ENCODE results near the gene LRBA. TPM values are rescaled to one million over a fixed set of nuclear protein-coding genes. Genes with fewer than 3 reads are reported as not detected.
A peak's percentile ranks its signal among the peaks of the same experiment; 100 is the strongest.

The LRBA gene
- total and polyA plus RNA-seq, 9 of the 15 experiments (the other 6 are each of a cell fraction or from before 2014, with no cell fraction given): 24.2 to 88.7 (median 59.7) TPM

GRCh38 chr4:150218447-150218846 lies 796.6 kb downstream of the LRBA start:
- Histone ChIP-seq H3K9me1 (ENCODE audit: control insufficient read depth, insufficient read depth, low read length) (no peaks in the 10 kb centered on the region), H3K9ac (ENCODE audit: insufficient read depth in 1 of 2, low read depth in 2 of 2, low read length in 2 of 2) (no peak overlapping the region), H2AFZ (ENCODE audit: low read depth, low read length) (no peak overlapping the region), H3K79me2 (ENCODE audit: control insufficient read depth, insufficient read depth, low read length) (no peaks in the 10 kb centered on the region), H4K20me1 (replicated peaks; ENCODE audit: control insufficient read depth, insufficient read depth, low read length) (no peaks in the 10 kb centered on the region), H3K9me3 (replicated peaks; ENCODE audit: control insufficient read depth, insufficient read depth, low read depth, low read length) (no peaks in the 10 kb centered on the region), H3K27ac (ENCODE audit: extremely low read depth, low read depth, low read length) (no peak overlapping the region), H3K4me1 (replicated peaks in 1 of 2; ENCODE audit: control insufficient read depth in 2 of 2, insufficient read depth in 2 of 2, low read length in 2 of 2) (no peaks in the 10 kb centered on the region), H3K36me3 (ENCODE audit: control insufficient read depth, insufficient read depth, low read length) (no peaks in the 10 kb centered on the region), H3K27me3 (ENCODE audit: control insufficient read depth in 2 of 2, insufficient read depth in 2 of 2, low read length in 2 of 2) (no peaks in the 10 kb centered on the region), H3K4me3 (no peak overlapping the region), H3K4me2 (ENCODE audit: insufficient read depth, low read length) (no peak overlapping the region)
- no peak for DNase-seq (ENCODE audit: extremely low read depth in 1 of 4, low spot score in 3 of 4)
- 5% methylated on average over 2 of the region's 2 CpGs for WGBS (ENCODE audit: insufficient coverage, low coverage, missing lambda C conversion rate)
- no peak for FAIRE-seq
- intact Hi-C loops (cut with micrococcal nuclease): no loop called here
- POLR2A ChIA-PET: no interaction called here
- CTCF ChIA-PET (ENCODE audit: low intra/inter-chr PET ratio): interaction anchor here (0.7 kb wide), 1 partner anchor 13 kb away, joined by 3 read pairs; no protein-coding TSS in a partner anchor
- in situ Hi-C loops (cut with MboI): loop anchor here (25.0 kb wide), 1 partner anchor 231 kb away; no protein-coding TSS in a partner anchor
- no TSS peak for BruUV-seq (replicated peaks)
- ATAC-seq: peak; percentile 47
- no peak for TF ChIP-seq ARID3B (CRISPR knock-in tag; IDR thresholded peaks at IDR 0.05; ENCODE audit: borderline replicate concordance)
- no peak for TF ChIP-seq POLR3G (IDR thresholded peaks at IDR 0.05; ENCODE audit: extremely low read depth, insufficient read length, insufficient replicate concordance)
- TF ChIP-seq FOXK2 (conservative IDR thresholded peaks at IDR 0.05 in 1 of 2, IDR thresholded peaks at IDR 0.05 in 1 of 2; ENCODE audit: low read depth in 2 of 2): no peak
- no peak for TF ChIP-seq SLC30A9 (CRISPR knock-in tag; IDR thresholded peaks at IDR 0.05)
- TF ChIP-seq TAF7 (tag; IDR thresholded peaks at IDR 0.05): no peak

Measured in K562 (cell line).